Neural crest cell (in vitro differentiated cells): Measurements from ENCODE around the gene G6PC2. TPM values are rescaled to one million over a fixed set of nuclear protein-coding genes. Genes with fewer than 3 reads are reported as not detected.

Source experiments
- DNase-seq: peaks from one replicate; pipeline ENCODE4 v3.0.0; 2021; ENCODE audit warnings: low read depth, mixed read lengths, low spot score
- H3K27ac Mint-ChIP-seq: one replicate; pipeline ENCODE4 v1.8.0; 2021; ENCODE audit warnings: mild to moderate bottlenecking, mixed read lengths; ENCODE audit not compliant: unreplicated experiment
- H3K27me3 Mint-ChIP-seq: 2 replicates; pipeline ENCODE4 v1.8.0; 2021; ENCODE audit warnings: low read depth, mild to moderate bottlenecking, mixed read lengths
- H3K36me3 Mint-ChIP-seq: 2 replicates; pipeline ENCODE4 v1.8.0; 2021; ENCODE audit warnings: low read depth, mild to moderate bottlenecking, mixed read lengths
- H3K4me1 Mint-ChIP-seq: 2 replicates; pipeline ENCODE4 v1.8.0; 2021; ENCODE audit warnings: mixed read lengths
- H3K4me3 Mint-ChIP-seq: one replicate; pipeline ENCODE4 v1.8.0; 2021; ENCODE audit warnings: mild to moderate bottlenecking, mixed read lengths
- H3K9me3 Mint-ChIP-seq: 2 replicates; pipeline ENCODE4 v1.8.0; 2021; ENCODE audit warnings: mixed read lengths
- CTCF ChIP-seq: fragments of 200-600 bp; sonication (generic); conservative IDR thresholded peaks from 2 replicates; pipeline ENCODE4 v1.5.0; 2021; ENCODE audit warnings: antibody characterized with exemption, mild to moderate bottlenecking
- total RNA-seq: library from RNA; stranded (reverse); gene quantifications from 2 replicates; pipeline ENCODE4 v1.2.1, GENCODE V29; 2021

The G6PC2 gene
- total RNA-seq, 1 donor from 2014 or later, result not detected

GRCh38 chr2:168951871-168952270, 50.8 kb downstream of the G6PC2 start:
- Mint-ChIP-seq H3K36me3 (peaks cover 14% of the 10 kb centered on the region), H3K4me1 (no peaks in the 10 kb centered on the region), H3K27me3 (no peaks in the 10 kb centered on the region), H3K4me3 (no peak overlapping the region), H3K27ac (no peak overlapping the region), H3K9me3 (peaks cover 31% of the 10 kb centered on the region)
- TF ChIP-seq CTCF, result no peak
- DNase-seq, result no peak

- no peak for DNase-seq
- no peaks in the 10 kb centered on the region for H3K27me3 Mint-ChIP-seq
- H3K4me1 Mint-ChIP-seq, result no peaks in the 10 kb centered on the region
- TF ChIP-seq CTCF, result no peak
- H3K9me3 Mint-ChIP-seq, result peaks cover 27% of the 10 kb centered on the region
- peaks cover 14% of the 10 kb centered on the region for H3K36me3 Mint-ChIP-seq
- no peak overlapping the region for H3K27ac Mint-ChIP-seq
- no peak overlapping the region for H3K4me3 Mint-ChIP-seq
Measured at GRCh38 chr2:168952424-168952823, 51.3 kb downstream of the G6PC2 start.

GRCh38 chr2:168954256-168954655, 53.2 kb downstream of the G6PC2 start:
- no peak for TF ChIP-seq CTCF
- no peak overlapping the region for H3K4me3 Mint-ChIP-seq
- no peak overlapping the region for H3K27ac Mint-ChIP-seq
- no peak for DNase-seq
- peaks cover 24% of the 10 kb centered on the region for H3K9me3 Mint-ChIP-seq
- H3K27me3 Mint-ChIP-seq, result no peaks in the 10 kb centered on the region
- no peaks in the 10 kb centered on the region for H3K4me1 Mint-ChIP-seq
- H3K36me3 Mint-ChIP-seq, result peaks cover 14% of the 10 kb centered on the region

GRCh38 chr2:168955321-168955720, 54.2 kb downstream of the G6PC2 start:
- no peaks in the 10 kb centered on the region for H3K4me1 Mint-ChIP-seq
- no peak for TF ChIP-seq CTCF
- H3K27me3 Mint-ChIP-seq, result no peaks in the 10 kb centered on the region
- H3K4me3 Mint-ChIP-seq, result no peak overlapping the region
- no peak for DNase-seq
- no peak overlapping the region for H3K27ac Mint-ChIP-seq
- H3K9me3 Mint-ChIP-seq, result peaks cover 18% of the 10 kb centered on the region
- H3K36me3 Mint-ChIP-seq, result peaks cover 14% of the 10 kb centered on the region

- H3K9me3 Mint-ChIP-seq, result peaks cover 18% of the 10 kb centered on the region
- no peak overlapping the region for H3K4me3 Mint-ChIP-seq
- H3K36me3 Mint-ChIP-seq, result peaks cover 14% of the 10 kb centered on the region
- no peaks in the 10 kb centered on the region for H3K27me3 Mint-ChIP-seq
- no peaks in the 10 kb centered on the region for H3K4me1 Mint-ChIP-seq
- no peak overlapping the region for H3K27ac Mint-ChIP-seq
- no peak for TF ChIP-seq CTCF
- no peak for DNase-seq
Measured at GRCh38 chr2:168956392-168956791, 55.3 kb downstream of the G6PC2 start.

Other genes with a start within 250 kb of the G6PC2 start
- gene NOSTRIN, start 98.7 kb upstream of the G6PC2 start, total RNA-seq, result not detected in 2 replicates
- gene SPC25, start 10.9 kb upstream of the G6PC2 start, total RNA-seq, result 39.3 and 40.8 TPM in 2 replicates
- gene ABCB11, start 130.0 kb downstream of the G6PC2 start, total RNA-seq, result 0.07 and 0.11 TPM in 2 replicates
- not detected in 2 replicates for gene DHRS9, start 168.3 kb downstream of the G6PC2 start, total RNA-seq